Fibroblast of mammary gland (primary cell): ENCODE measurements around the gene CNNM1.

Experiments used
- DNase-seq: peaks from one replicate; pipeline ENCODE4 v3.0.0-alpha.2; 2010; ENCODE audit warnings: low read depth
- H3K4me3 ChIP-seq: 2 replicates; pipeline ENCODE4 v1.5.1; 2011; ENCODE audit warnings: low read depth, mild to moderate bottlenecking, low read length, moderate library complexity; ENCODE audit not compliant: control insufficient read depth
- TF ChIP-seq, protein P1 (sequence below): conservative IDR thresholded peaks from 2 replicates; pipeline ENCODE4 v1.5.1; 2011; ENCODE audit warnings: low read depth, low read length, inconsistent platforms; ENCODE audit not compliant: control insufficient read depth, insufficient read depth

The CNNM1 gene

GRCh38 chr10:99425204-99425603 is 96.0 kb downstream of the CNNM1 start:
- no peak overlapping the region for H3K4me3 ChIP-seq
- DNase-seq, result no peak
- TF ChIP-seq, protein P1, sequence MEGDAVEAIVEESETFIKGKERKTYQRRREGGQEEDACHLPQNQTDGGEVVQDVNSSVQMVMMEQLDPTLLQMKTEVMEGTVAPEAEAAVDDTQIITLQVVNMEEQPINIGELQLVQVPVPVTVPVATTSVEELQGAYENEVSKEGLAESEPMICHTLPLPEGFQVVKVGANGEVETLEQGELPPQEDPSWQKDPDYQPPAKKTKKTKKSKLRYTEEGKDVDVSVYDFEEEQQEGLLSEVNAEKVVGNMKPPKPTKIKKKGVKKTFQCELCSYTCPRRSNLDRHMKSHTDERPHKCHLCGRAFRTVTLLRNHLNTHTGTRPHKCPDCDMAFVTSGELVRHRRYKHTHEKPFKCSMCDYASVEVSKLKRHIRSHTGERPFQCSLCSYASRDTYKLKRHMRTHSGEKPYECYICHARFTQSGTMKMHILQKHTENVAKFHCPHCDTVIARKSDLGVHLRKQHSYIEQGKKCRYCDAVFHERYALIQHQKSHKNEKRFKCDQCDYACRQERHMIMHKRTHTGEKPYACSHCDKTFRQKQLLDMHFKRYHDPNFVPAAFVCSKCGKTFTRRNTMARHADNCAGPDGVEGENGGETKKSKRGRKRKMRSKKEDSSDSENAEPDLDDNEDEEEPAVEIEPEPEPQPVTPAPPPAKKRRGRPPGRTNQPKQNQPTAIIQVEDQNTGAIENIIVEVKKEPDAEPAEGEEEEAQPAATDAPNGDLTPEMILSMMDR, result no peak

GRCh38 chr10:99426689-99427088 is 97.5 kb downstream of the CNNM1 start:
- TF ChIP-seq, protein P1, result no peak
- no peak for DNase-seq
- no peak overlapping the region for H3K4me3 ChIP-seq

DNA sequence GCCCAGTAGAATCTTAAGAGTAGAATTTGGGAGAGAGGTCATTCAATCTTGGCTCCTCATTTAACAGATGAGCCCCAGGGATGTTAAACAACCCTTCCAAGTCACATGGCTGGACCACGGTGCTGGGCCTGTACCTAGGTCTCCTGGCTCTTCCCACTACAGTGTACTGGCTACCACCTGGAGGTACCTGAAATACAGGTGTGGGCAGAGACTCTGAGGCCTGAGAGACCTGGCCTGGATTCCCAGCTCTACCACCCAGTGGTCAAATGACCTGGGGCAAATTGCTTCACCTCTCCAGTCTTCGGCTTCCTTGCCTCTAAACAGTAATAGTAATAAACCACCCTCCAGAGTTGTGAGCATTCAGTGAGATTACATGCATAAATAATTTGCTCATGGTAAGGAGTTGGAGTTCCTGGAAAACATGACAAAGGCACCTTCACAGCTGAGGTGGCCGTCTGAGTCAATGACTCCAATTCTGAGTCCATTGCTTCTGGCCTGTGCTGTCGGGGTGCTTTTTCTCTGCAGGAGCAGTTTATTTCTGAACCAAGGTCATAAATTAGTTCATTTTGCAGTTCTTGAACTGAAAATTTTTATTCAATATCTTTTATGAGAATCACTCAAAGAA is 98.5 kb downstream of the CNNM1 start:
- TF ChIP-seq, protein P1, result no peak
- DNase-seq, result no peak

GRCh38 chr10:99429517-99430095 is 100.5 kb downstream of the CNNM1 start:
- no peak for DNase-seq
- TF ChIP-seq, protein P1, result no peak

More for the DNA sequence above, 98.5 kb downstream of the CNNM1 start:
- H3K4me3 ChIP-seq, result no peak overlapping the region

GRCh38 chr10:99430116-99430450 is 100.9 kb downstream of the CNNM1 start:
- DNase-seq, result peak; percentile 7
- peak overlapping the region; percentile 100 for H3K4me3 ChIP-seq
- TF ChIP-seq, protein P1, result no peak

More at GRCh38 chr10:99429517-99430095, 100.5 kb downstream of the CNNM1 start:
- H3K4me3 ChIP-seq, result peak overlapping the region; percentile 100

- peak within 1 kb of the TSS; percentile 100 for H3K4me3 ChIP-seq
- DNase-seq, result peak; percentile 99
- TF ChIP-seq, protein P1, result no peak
These were observed 101.5 kb downstream of the CNNM1 start, which contains the start of gene GOT1 for GRCh38 chr10:99430451-99431189. TSS of gene GOT1 (minus strand) at chr10:99430624. CDS start at chr10:99430565, 59 bp downstream.
